Glutamatergic neuron (in vitro differentiated cells): ENCODE measurements around the gene DUSP14. TPM values are rescaled to one million over a fixed set of nuclear protein-coding genes. Genes with fewer than 3 reads are reported as not detected.
A peak's percentile ranks its signal among the peaks of the same experiment; 100 is the strongest.

Experiments used
- DNase-seq: peaks from one replicate; pipeline ENCODE4 v3.0.0; 2022
- H3K27ac Mint-ChIP-seq: one replicate; pipeline ENCODE4 v1.8.0; 2020; ENCODE audit warnings: mild to moderate bottlenecking, mixed read lengths, inconsistent platforms; ENCODE audit not compliant: unreplicated experiment
- H3K27me3 Mint-ChIP-seq: one replicate; pipeline ENCODE4 v1.8.0; 2020; ENCODE audit warnings: mild to moderate bottlenecking, moderate library complexity, mixed read lengths, inconsistent platforms; ENCODE audit not compliant: unreplicated experiment
- H3K36me3 Mint-ChIP-seq: one replicate; pipeline ENCODE4 v1.8.0; 2020; ENCODE audit warnings: mild to moderate bottlenecking, mixed read lengths, inconsistent platforms; ENCODE audit not compliant: unreplicated experiment
- H3K4me1 Mint-ChIP-seq: one replicate; pipeline ENCODE4 v1.8.0; 2020; ENCODE audit warnings: mild to moderate bottlenecking, low read depth, mixed read lengths, inconsistent platforms; ENCODE audit not compliant: unreplicated experiment
- H3K4me3 Mint-ChIP-seq: one replicate; pipeline ENCODE4 v1.8.0; 2020; ENCODE audit warnings: mild to moderate bottlenecking, mixed read lengths, inconsistent platforms; ENCODE audit not compliant: unreplicated experiment
- H3K9me3 Mint-ChIP-seq: one replicate; pipeline ENCODE4 v1.8.0; 2020; ENCODE audit warnings: mild to moderate bottlenecking, moderate library complexity, mixed read lengths, inconsistent platforms; ENCODE audit not compliant: unreplicated experiment
- CTCF ChIP-seq: fragments of 200-600 bp; sonication (generic); IDR thresholded peaks from one replicate; pipeline ENCODE4 v1.5.0; 2021; ENCODE audit not compliant: partially characterized antibody, unreplicated experiment
- total RNA-seq: library from RNA; stranded (reverse); fragmentation: NEBNext Ultra II Directional; extraction: Animal tissue kit (Norgen Biotek cat#: 25700); gene quantifications from one replicate; pipeline ENCODE4 v1.2.1, GENCODE V29; 2021; ENCODE audit not compliant: unreplicated experiment

Gene DUSP14
- total RNA-seq, 1 donor from 2014 or later = 10.0 TPM

GRCh38 chr17:37545486-37545885 is 55.8 kb downstream of the DUSP14 start:
- no peaks in the 10 kb centered on the region for H3K27me3 Mint-ChIP-seq
- DNase-seq = no peak
- no peaks in the 10 kb centered on the region for H3K9me3 Mint-ChIP-seq
- H3K36me3 Mint-ChIP-seq = no peaks in the 10 kb centered on the region
- no peak overlapping the region for H3K27ac Mint-ChIP-seq
- no peak overlapping the region for H3K4me3 Mint-ChIP-seq
- TF ChIP-seq CTCF = no peak
- no peaks in the 10 kb centered on the region for H3K4me1 Mint-ChIP-seq

- no peak overlapping the region for H3K27ac Mint-ChIP-seq
- no peak overlapping the region for H3K4me3 Mint-ChIP-seq
- H3K36me3 Mint-ChIP-seq = no peaks in the 10 kb centered on the region
- no peaks in the 10 kb centered on the region for H3K27me3 Mint-ChIP-seq
- no peaks in the 10 kb centered on the region for H3K9me3 Mint-ChIP-seq
- no peak for DNase-seq
- peaks cover 5% of the 10 kb centered on the region for H3K4me1 Mint-ChIP-seq
- TF ChIP-seq CTCF = no peak
Observed at GRCh38 chr17:37546302-37546701, 56.6 kb downstream of the DUSP14 start.

GRCh38 chr17:37547986-37548385 is 58.3 kb downstream of the DUSP14 start:
- Mint-ChIP-seq H3K4me1 (peaks cover 9% of the 10 kb centered on the region), H3K36me3 (peaks cover 3% of the 10 kb centered on the region), H3K4me3 (no peak overlapping the region), H3K27me3 (no peaks in the 10 kb centered on the region), H3K27ac (peak overlapping the region; percentile 43), H3K9me3 (no peaks in the 10 kb centered on the region)
- no peak for TF ChIP-seq CTCF
- no peak for DNase-seq

- no peak for TF ChIP-seq CTCF
- Mint-ChIP-seq H3K27ac (no peak overlapping the region), H3K4me1 (peaks cover 9% of the 10 kb centered on the region), H3K4me3 (no peak overlapping the region), H3K9me3 (no peaks in the 10 kb centered on the region), H3K27me3 (no peaks in the 10 kb centered on the region), H3K36me3 (peaks cover 6% of the 10 kb centered on the region)
- no peak for DNase-seq
Observed at GRCh38 chr17:37551788-37552187, 62.1 kb downstream of the DUSP14 start.

GRCh38 chr17:37553401-37553966 is 63.8 kb downstream of the DUSP14 start:
- no peak for DNase-seq
- Mint-ChIP-seq H3K4me1 (peaks cover 9% of the 10 kb centered on the region), H3K9me3 (no peaks in the 10 kb centered on the region), H3K36me3 (peaks cover 6% of the 10 kb centered on the region), H3K27ac (no peak overlapping the region), H3K27me3 (no peaks in the 10 kb centered on the region), H3K4me3 (no peak overlapping the region)
- TF ChIP-seq CTCF = no peak
